HG03460 (cell line): ENCODE data around the gene CAMK4.

Source experiments
- ATAC-seq: cut with Tn5 transposase; IDR thresholded peaks from one replicate; pipeline ENCODE4 v1.9.1; 2021; ENCODE audit not compliant: unreplicated experiment

The CAMK4 gene

DNA sequence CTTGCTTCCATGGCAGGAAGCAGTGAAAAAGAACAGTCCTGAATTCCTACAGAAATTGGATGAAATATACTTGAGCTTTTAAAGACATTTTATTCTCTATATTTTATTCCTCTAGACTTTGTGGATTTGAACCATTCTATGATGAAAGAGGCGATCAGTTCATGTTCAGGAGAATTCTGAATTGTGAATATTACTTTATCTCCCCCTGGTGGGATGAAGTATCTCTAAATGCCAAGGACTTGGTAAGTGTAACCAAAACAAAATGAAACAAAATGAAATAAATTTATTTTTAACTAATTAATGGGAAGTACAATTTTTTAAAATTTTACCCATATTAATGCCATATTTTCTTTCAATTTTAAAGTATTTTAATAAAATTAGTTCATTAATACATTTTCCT lies 254.1 kb downstream of the CAMK4 start:
- ATAC-seq = no peak

DNA sequence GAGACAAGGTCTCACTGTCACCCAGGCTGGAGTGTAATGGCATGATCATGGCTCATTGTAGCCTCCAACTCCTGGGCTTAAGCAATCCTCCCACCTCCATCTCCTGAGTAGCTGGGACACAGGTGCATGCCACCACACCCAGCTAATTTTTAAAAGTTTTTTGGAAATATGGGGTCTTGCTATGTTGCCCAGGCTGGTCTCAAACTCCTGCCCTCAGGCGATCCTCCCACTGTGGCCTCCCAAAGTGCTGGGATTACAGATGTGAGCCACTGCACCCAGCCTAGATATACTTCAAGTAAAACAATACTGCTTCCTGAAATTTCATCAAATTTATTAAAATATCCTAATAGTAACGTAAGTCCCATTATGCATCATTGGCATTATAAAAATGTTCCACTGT lies 254.7 kb downstream of the CAMK4 start:
- no peak for ATAC-seq

DNA sequence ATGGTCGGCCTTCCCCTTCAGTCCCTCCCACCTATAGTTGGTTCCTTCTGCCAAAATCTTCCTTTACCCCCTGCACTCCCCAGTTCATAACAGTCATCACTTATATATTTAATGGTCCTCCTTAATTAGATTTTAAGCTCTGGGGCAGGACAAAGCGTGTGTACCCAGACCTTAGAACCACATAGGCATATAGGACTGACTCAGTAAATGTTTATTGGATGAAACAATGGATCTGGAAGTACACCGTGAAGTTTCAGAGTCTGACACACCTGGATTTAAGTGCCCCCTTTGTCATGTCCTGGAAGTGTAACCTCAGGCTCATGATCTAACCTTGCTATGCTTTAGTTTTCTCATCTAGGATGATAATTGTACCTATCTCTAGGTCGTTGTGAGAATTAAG lies 256.2 kb downstream of the CAMK4 start:
- ATAC-seq = no peak

DNA sequence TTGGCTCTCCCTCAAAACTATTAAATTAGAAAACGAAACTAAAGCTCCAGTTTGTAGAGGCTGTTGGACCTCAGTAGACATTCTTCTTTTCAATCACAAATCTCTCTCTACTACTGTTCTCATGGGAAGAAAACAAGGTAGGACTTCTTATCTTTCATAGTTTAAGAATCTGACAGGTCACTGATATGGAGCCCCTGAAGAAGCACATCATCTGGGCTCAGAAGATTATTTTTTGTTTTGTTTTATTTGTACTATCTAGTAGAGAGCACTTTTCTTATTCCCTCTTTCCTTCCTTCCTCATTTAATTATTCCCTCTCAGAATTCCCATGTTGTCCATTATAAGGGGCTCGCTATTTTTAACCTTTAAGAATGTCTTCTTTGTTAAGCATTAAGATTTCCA lies 261.9 kb downstream of the CAMK4 start:
- no peak for ATAC-seq

DNA sequence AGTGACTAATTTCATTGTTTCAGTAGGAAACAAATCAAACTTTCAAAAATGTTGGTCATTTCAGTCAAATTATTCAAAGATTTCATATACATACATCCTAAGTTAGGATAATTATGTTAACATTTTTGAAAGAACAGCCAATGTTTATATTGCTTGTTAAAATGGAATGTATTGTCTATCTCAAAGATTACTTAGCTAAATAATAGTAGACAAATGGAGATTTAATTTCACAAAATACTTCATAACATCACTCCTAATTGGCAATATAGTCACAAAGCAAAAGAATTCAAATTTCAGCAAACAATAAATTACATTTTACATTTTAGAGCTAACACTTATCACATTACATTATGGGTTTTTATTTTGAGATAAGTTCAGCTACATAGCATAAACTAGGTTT lies 262.7 kb downstream of the CAMK4 start:
- no peak for ATAC-seq

DNA sequence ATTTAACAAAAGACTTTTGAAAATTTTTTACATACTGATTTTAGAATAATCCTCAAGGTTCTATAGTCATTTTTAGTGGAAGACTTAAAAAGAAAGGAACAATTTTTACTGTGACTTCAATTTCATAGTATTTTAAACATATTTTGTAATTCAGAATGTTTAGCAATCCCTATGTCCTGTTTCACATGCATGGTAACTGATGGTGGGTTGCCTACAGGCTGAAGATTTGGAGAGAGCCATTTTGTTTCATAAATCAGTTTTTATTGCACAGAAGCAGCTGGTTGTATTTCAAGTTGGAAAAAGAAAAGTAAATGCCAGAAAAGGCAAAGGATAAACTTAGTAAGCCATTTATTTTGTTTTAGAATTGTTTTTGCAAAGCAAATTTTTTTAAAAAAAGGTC lies 264.2 kb downstream of the CAMK4 start:
- no peak for ATAC-seq

DNA sequence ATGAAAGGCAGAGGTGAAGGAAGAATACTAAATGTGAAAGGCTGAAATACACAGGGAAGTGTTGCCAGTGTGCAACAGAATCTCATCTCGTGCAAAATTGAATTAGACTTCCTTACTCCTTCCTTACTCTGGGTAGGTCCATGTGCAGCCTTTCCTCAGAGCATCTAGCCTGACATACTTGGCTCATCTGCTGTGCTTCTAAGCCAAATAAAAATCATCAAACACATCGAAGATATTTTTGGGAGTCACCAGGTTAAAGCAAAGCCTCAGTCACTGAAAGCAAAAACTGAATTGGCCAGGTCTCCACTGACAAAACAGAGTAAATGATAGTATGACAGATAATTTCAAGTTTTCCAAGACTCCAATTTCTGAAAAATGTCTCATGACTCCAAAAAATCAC lies 268.8 kb downstream of the CAMK4 start:
- ATAC-seq = no peak

DNA sequence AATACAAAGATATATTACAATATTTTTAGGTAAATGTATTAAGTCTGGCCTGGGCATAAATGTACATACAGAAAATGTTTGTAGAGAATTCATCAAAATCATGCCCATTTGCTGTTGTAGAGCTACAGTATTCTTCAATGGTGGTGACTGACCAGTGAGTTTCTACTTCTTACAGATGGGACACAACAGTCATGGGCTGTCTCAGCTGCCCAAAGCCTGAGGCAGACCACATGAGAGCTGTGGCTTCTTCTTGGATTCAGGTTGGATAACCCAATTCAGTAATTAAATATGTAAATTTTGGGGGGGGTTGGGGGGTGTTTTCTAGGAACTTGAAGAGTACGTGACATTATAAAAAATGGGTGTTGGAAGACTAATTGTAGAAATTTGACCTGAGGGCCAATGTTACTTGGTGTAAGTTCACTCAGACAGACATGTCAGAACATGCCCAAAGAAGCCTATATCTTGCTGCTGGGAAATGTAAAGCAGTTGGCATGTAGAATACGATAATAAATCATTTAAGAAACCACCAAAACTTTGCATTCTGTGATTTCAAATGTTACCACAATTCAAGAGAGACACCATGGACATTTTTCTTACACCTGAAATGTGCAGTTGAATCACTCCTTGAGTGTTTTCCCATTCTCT lies 270.3 kb downstream of the CAMK4 start:
- ATAC-seq = no peak

DNA sequence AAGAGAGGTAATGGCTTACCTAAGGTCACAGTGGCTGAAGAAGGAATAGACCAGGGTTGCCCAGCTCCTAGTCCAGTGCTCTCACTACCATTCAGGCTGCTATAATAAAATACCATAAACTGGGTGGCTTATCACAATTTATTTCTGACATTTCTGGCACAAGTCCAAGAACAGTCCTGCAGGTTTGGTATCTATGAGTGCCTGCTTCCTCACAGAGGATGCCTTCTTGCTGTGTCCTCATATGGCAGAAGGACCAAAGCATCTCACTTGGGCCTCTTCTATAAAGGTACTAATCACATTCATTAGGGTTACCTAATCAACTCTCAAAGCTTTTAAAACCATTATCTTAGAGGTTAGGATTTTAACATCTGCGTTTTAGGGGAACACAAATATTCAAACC lies 271.0 kb downstream of the CAMK4 start:
- ATAC-seq = no peak

DNA sequence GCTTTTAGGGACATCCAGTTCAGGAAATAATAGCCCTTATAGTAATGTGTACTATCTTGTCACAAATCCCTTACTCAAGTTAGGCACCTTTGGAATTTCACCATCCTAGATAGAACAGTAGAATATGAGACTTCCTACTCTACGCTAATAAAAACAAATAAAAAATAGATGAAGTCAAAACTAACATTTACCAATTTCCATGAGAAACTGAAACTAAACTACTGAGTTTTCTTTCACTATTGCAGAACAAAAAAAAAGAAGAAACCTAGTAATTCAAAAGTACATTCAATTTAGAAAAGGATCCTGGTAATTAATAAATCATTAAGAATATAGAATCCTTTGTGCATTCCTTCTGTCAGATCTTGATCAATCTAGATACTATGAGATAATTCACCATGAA lies 274.2 kb downstream of the CAMK4 start:
- no peak for ATAC-seq

DNA sequence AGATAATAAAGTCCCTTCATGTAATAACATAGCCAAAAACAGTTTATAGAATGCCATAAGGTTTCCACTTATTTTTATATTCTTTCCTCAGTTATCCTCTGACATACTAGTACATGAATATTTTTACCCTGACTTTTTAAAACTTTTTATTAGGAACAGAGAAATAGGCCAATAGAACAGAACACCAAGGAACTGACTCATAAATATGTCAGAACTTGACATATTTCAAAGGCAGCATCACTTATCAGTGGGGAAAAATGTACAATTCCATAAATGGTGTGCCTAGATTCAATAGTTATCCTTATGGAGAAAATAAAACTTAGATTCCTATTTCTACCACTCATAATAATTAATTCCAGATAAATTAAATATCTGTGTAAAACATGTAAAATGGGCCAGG lies 278.8 kb downstream of the CAMK4 start:
- ATAC-seq = no peak

DNA sequence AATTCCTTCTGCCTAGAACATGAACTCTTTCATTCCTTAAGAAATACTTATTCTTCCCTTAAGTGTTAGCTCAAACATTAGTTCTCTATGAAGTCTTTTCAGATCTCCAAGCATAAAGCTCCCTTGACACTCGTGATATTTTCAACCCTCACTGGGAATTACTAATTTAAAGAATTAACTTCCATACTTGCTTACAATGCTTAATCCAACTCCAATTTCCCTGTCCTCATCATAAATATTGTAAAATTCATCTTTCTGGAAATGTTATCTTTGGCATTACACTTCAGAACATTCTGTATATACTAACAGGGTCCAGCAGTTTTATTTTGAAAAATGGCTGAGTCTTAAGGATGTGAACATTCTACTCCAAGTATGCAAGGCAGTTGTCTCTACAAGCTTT lies 280.9 kb downstream of the CAMK4 start:
- no peak for ATAC-seq

DNA sequence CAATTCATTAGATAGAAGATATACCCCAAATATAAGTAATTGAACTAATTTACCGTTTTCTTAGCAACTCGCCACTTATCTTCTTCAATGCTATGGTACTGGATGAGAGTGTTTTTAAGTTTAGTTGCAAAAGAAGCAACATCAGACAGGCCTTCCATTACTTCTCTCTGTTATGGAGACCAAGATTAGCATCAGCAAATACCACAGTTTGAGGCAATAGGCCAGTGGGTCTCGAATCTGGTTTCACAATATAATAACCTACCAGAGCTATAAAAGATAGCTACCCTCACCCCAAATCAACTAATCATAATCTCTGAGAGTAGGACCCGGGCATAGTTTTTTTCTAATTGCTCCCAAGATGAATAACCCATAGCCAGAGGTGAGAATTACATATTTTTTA lies 283.1 kb downstream of the CAMK4 start:
- no peak for ATAC-seq

DNA sequence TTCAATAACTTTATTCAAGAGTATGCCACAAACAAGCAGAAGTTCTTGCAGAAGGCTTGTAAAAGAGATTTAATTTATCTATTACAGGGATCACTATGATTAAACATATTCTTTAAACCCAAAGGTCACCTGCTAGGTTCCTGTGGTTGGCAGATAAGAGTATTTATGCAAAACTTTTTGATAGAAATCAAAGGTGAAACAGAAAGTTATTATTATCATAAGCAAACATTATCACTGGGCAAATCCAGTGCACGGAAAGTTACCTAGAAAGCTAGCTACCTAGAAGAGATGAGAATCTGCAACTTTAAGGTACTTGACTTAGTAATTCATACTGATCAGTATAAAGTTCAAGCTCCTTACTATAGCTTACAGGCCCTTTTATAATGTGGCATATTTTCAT lies 284.9 kb downstream of the CAMK4 start:
- ATAC-seq = no peak

DNA sequence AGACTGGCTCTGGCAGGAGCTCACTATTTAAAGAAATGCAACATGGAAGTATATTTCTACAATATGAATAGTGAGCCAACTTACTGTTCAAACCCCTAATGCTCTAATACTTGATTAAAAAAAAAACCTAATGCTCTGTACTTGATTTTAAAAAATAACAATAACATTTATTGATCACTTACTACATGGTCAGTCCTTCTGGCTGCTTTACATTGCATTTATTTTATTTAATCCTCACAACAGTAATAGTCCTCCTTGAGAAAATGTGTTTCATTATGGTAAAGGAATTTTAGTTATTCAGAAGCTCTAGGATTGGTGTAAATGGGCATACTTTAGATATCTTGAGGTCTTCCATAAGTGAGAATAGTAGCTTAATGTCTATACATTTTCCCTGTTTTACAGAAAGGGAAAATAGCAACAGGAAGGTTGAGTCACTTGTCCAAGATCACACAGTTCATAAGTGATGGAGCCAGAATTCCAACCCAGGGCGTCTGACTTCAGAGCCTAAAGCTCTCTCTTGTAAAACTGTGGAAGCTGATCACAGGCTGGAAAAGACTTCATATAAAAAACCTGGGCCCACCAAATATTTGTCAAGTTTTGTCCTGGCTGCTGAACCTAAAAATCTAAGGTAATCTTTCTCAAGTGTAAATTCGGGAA lies 287.1 kb downstream of the CAMK4 start:
- no peak for ATAC-seq

DNA sequence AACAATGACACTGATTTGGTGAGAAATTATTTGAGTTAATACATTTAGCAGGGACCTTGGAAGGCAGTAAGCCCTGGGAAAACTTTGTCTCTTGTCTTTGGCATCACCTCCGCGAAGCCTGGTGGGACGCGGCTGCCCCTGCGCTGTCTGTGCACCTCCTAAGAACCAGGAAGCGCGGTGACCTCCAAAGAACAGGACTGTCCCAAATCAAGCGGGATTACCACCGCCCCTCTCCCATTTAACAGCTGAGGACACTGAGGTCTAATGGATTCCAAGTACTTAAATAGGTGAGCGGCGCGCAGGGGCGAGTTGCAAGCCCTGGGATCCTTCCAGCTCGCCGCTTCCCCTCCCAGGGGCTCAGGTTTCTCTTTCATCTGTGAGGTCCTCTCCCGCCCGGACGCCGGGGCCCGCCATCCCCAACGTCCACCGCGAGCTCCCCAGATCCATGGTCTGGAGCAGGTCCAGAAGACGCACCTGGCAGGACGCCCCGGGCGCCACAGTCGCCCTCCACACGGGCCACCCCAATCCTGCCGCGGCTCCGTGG lies 287.7 kb downstream of the CAMK4 start:
- ATAC-seq = peak; percentile 21

DNA sequence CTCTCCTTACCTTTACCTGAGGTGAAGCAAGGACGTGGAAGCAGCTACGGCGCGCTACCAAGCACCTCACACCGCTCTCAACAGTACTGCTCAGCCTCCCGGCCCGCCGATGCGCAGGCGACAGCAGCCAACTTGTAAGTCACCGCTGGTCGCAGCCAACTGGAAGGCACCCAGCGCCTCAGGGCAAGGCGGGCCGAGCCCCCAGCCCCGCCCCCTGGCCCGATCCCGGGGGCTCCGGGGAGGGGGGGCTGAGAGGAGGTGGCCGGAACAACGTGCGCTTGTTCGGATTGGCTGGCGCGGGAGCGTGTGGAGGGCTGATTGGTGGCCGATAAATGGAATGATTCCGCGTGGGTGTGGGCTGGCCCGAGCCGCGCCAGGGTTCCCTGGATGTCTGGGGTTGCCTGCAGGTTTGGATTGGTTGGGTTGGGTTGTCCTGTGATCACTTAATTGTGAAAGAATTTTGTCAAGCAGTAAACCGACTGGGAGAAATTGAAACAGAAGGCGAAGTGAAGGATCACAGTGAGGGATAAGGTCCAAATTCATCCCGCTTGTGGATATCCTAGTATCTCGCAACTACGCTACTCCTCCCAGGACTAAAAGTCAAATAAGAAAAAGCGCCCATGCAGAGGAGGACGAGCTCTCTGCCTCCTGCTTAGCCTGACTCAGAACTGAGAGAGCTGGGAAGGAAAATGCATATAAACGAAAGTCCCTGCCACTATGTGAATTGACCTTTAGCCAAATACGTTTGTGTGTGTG lies 288.4 kb downstream of the CAMK4 start, which contains the start of gene STARD4:
Gene STARD4, minus strand, starts transcription at position 161 of the 756 bp plus-strand sequence. CDS start 5,102 bp downstream, outside the sequence.
- peak; percentile 95 for ATAC-seq

DNA sequence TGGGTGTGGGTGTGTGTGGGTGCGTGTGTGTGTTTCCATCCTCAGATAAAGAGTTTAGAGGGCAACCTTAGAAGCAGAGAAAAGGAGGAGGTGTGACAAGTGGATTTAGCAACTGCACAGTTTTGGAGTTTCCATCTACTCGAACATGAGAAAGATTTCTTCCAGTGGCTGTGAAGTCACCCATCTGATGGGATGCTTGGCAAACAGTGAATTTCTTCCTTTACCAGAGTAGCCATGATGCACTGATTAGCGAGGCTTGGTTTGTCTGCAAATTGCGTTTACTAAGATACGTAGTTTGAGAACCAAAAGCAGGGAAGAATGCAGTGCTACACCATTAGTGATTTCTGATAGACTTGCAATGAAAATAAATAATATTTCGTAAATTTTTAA lies 288.9 kb downstream of the CAMK4 start:
- ATAC-seq = no peak

DNA sequence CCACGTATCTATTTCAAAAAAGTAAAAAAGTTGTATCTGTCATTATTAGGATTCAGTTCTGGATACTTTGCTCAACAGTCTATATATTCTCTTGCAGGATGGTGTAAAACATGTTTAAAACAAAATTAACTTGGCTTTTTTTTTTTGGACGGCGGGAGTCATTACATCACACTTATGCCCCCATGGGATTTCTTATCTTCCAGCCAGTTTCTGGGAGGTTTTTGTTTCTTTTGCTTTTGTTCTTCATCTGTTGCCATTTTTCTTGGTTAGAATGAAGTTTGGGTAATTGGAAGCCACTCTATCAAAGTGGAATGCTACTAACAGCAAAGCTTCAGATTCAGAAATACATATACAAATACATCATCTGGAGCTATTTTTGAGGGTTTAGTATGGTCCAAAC lies 289.9 kb downstream of the CAMK4 start:
- ATAC-seq = no peak

DNA sequence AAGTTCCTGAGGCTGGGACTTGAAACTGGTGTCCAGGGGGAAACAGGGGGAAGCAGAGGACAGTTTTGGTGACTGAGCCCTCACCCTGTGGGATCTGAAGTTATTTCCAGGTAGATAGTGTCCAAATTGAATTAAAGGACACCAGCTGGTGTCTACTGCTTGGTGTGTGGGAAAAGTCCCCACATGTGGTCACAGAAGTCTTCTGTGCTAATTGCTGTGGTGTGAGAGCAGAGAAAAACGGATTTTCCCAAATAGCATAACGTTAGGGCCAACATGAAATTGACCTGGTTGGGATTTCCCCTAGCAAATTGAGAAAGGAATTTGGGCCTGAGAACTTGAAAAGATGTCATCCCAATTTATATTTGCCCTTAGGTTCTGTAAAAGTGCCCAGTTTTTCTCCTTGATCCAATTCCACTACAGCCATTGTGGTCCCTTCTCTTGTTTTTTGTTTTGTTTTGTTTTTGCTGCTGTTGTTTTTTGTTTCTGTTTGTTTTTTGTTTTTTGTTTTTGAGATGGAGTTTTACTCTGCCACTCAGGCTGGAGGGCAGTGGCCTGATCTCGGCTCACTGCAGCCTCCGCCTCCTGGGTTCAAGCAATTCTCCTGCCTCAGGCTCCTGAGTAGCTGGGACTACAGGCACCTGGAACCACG lies 293.8 kb downstream of the CAMK4 start:
- no peak for ATAC-seq

DNA sequence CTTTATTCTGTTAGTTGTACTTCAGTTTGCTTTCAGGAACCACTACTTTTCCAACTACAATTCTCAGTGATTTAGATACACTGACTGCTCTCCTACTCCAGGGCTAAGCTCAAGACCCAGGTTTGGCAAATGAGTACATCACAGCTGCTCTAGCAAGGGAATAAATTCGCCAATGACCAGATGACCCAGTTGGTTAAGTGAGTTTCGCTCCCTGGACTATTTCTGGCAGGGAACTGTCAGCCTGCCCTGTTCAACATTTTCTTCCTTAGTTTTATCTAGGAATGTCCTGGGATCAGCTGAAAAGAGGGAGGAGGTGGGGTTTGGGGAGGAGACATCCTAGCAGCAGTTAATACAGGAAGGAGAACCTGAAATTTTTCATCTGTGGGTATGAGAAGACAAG lies 294.6 kb downstream of the CAMK4 start:
- no peak for ATAC-seq
